ENCODE data around the gene PERP. TPM values are rescaled to one million over a fixed set of nuclear protein-coding genes. Genes with fewer than 3 reads are reported as not detected.
"Not testable (repeated sequence)": the region's sequence is repeated elsewhere in the genome, so short reads cannot be mapped to it uniquely, and the experiment has no call there.

The PERP gene
- total RNA-seq, 1 donor from 2014 or later, result 161 TPM

GRCh38 chr6:138128096-138128495 lies 20.9 kb upstream of the PERP start:
- Histone ChIP-seq H3K4me3 (ENCODE audit: low read depth, low read length) (no peak overlapping the region), H3K27me3 (ENCODE audit: control insufficient read depth, insufficient read depth, low read length) (no peaks in the 10 kb centered on the region), H3K36me3 (ENCODE audit: control insufficient read depth, insufficient read depth, low read length) (no peaks in the 10 kb centered on the region)
- no peak for DNase-seq (ENCODE audit: low read depth)
- FAIRE-seq, result no peak
- TF ChIP-seq, protein P1, sequence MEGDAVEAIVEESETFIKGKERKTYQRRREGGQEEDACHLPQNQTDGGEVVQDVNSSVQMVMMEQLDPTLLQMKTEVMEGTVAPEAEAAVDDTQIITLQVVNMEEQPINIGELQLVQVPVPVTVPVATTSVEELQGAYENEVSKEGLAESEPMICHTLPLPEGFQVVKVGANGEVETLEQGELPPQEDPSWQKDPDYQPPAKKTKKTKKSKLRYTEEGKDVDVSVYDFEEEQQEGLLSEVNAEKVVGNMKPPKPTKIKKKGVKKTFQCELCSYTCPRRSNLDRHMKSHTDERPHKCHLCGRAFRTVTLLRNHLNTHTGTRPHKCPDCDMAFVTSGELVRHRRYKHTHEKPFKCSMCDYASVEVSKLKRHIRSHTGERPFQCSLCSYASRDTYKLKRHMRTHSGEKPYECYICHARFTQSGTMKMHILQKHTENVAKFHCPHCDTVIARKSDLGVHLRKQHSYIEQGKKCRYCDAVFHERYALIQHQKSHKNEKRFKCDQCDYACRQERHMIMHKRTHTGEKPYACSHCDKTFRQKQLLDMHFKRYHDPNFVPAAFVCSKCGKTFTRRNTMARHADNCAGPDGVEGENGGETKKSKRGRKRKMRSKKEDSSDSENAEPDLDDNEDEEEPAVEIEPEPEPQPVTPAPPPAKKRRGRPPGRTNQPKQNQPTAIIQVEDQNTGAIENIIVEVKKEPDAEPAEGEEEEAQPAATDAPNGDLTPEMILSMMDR (IDR thresholded peaks at IDR 0.05; ENCODE audit: insufficient read depth, low read length, severe bottlenecking), result no peak

GRCh38 chr6:138124096-138124495 lies 16.9 kb upstream of the PERP start:
- FAIRE-seq, result no peak
- TF ChIP-seq, protein P1 (IDR thresholded peaks at IDR 0.05; ENCODE audit: insufficient read depth, low read length, severe bottlenecking), result no peak
- H3K27me3 ChIP-seq (ENCODE audit: control insufficient read depth, insufficient read depth, low read length), result no peaks in the 10 kb centered on the region
- DNase-seq (ENCODE audit: low read depth), result no peak
- H3K4me3 ChIP-seq (ENCODE audit: low read depth, low read length), result no peak overlapping the region
- H3K36me3 ChIP-seq (ENCODE audit: control insufficient read depth, insufficient read depth, low read length), result no peaks in the 10 kb centered on the region

GRCh38 chr6:138119976-138120375 lies 12.8 kb upstream of the PERP start:
- no peak for FAIRE-seq

DNA sequence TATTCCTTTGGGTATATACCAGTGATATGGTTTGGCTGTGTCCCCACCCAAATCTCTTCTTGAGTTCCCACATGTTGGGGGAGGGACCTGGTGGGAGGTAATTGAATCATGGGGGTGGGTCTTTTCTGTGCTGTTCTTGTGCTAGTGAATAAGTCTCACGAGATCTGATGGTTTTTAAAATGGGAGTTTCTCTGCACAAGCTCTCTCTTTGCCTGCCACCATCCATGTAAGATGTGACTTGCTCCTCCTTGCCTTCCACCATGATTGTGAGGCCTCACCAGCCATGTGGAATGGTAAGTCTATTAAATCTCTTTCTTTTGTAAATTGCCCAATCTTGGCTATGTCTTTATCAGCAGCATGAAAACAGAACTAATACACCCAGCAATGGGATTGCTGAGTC lies 12.0 kb upstream of the PERP start:
- H3K4me3 ChIP-seq (ENCODE audit: low read depth, low read length); H3K36me3 ChIP-seq (ENCODE audit: control insufficient read depth, insufficient read depth, low read length); H3K27me3 ChIP-seq (ENCODE audit: control insufficient read depth, insufficient read depth, low read length); FAIRE-seq; DNase-seq (ENCODE audit: low read depth): not testable (repeated sequence)

More at GRCh38 chr6:138119976-138120375, 12.8 kb upstream of the PERP start:
- H3K4me3 ChIP-seq (ENCODE audit: low read depth, low read length), result no peak overlapping the region
- no peaks in the 10 kb centered on the region for H3K36me3 ChIP-seq (ENCODE audit: control insufficient read depth, insufficient read depth, low read length)
- no peak for DNase-seq (ENCODE audit: low read depth)
- TF ChIP-seq, protein P1 (IDR thresholded peaks at IDR 0.05; ENCODE audit: insufficient read depth, low read length, severe bottlenecking), result no peak
- H3K27me3 ChIP-seq (ENCODE audit: control insufficient read depth, insufficient read depth, low read length), result no peaks in the 10 kb centered on the region

DNA sequence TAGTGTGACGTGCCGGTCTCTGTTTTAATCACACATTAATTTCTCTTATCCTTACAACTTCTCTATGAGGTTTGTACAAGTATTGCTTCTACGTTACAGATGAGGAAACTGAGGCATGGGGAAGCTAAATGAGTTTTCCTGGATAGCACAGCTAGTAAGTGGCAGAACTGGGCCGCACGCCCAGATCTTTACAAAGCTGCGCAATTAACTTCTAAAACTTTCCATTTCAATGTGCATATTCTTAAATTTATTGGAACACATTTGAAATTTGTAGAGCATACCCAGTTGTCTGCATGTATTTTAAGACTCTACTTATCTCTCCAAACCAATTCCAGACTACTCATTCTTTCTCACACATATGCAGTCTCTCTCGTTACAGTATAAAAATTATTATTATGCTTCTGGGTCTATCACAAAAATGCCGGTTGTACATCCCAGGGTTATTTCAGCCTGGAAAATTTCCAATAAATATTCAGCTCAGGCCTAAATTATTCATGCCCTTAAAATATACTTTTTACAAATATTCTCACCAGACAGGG lies 10.2 kb upstream of the PERP start:
- FAIRE-seq, result no peak
- DNase-seq (ENCODE audit: low read depth), result no peak
- H3K27me3 ChIP-seq (ENCODE audit: control insufficient read depth, insufficient read depth, low read length), result no peaks in the 10 kb centered on the region
- H3K4me3 ChIP-seq (ENCODE audit: low read depth, low read length), result no peak overlapping the region
- H3K36me3 ChIP-seq (ENCODE audit: control insufficient read depth, insufficient read depth, low read length), result no peaks in the 10 kb centered on the region
- TF ChIP-seq, protein P1 (IDR thresholded peaks at IDR 0.05; ENCODE audit: insufficient read depth, low read length, severe bottlenecking), result no peak

GRCh38 chr6:138116661-138116999 lies 9.4 kb upstream of the PERP start:
- TF ChIP-seq, protein P1 (IDR thresholded peaks at IDR 0.05; ENCODE audit: insufficient read depth, low read length, severe bottlenecking), result no peak
- Histone ChIP-seq H3K36me3 (ENCODE audit: control insufficient read depth, insufficient read depth, low read length) (no peaks in the 10 kb centered on the region), H3K27me3 (ENCODE audit: control insufficient read depth, insufficient read depth, low read length) (no peaks in the 10 kb centered on the region), H3K4me3 (ENCODE audit: low read depth, low read length) (no peak overlapping the region)
- no peak for DNase-seq (ENCODE audit: low read depth)
- no peak for FAIRE-seq

All from bronchial epithelial cell (primary cell).